22Rv1 (cell line): Measurements from ENCODE around the gene AMD1.
A peak's percentile ranks its signal among the peaks of the same experiment; 100 is the strongest.

ENCODE experiments used
- H3K27ac ChIP-seq: fragments of 450-650 bp; 2 replicates; pipeline ENCODE4 v1.5.1; 2017
- ZFX ChIP-seq: fragments of 450-650 bp; IDR thresholded peaks from 2 replicates; pipeline ENCODE4 v1.6.1; 2017; ENCODE audit warnings: antibody characterized with exemption, borderline replicate concordance
- TF ChIP-seq, protein P1 (sequence below): fragments of 450-650 bp; IDR thresholded peaks from 2 replicates; pipeline ENCODE4 v1.5.1; 2017; ENCODE audit warnings: mild to moderate bottlenecking

AMD1 gene

DNA sequence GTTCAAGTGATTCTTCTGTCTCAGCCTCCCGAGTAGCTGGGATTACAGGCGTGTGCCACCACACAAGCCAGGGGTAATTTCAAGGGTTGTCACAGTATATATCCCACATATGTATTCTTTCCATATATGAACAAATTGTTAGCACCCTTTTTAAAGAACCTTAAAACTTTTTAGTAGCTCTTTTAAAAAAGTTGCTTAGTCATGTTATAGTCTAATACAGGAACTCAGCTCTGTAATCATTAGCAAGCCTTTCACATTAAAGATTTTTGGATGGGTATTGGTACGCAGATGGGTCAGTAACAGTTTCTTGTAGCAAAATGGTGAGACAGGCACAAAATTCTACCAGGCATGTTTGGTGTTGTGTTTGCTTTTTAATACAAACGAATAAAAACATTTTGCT lies 10.9 kb downstream of the AMD1 start:
- H3K27ac ChIP-seq = peak overlapping the region; percentile 98
- TF ChIP-seq ZFX = no peak
- TF ChIP-seq, protein P1, sequence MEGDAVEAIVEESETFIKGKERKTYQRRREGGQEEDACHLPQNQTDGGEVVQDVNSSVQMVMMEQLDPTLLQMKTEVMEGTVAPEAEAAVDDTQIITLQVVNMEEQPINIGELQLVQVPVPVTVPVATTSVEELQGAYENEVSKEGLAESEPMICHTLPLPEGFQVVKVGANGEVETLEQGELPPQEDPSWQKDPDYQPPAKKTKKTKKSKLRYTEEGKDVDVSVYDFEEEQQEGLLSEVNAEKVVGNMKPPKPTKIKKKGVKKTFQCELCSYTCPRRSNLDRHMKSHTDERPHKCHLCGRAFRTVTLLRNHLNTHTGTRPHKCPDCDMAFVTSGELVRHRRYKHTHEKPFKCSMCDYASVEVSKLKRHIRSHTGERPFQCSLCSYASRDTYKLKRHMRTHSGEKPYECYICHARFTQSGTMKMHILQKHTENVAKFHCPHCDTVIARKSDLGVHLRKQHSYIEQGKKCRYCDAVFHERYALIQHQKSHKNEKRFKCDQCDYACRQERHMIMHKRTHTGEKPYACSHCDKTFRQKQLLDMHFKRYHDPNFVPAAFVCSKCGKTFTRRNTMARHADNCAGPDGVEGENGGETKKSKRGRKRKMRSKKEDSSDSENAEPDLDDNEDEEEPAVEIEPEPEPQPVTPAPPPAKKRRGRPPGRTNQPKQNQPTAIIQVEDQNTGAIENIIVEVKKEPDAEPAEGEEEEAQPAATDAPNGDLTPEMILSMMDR = no peak

DNA sequence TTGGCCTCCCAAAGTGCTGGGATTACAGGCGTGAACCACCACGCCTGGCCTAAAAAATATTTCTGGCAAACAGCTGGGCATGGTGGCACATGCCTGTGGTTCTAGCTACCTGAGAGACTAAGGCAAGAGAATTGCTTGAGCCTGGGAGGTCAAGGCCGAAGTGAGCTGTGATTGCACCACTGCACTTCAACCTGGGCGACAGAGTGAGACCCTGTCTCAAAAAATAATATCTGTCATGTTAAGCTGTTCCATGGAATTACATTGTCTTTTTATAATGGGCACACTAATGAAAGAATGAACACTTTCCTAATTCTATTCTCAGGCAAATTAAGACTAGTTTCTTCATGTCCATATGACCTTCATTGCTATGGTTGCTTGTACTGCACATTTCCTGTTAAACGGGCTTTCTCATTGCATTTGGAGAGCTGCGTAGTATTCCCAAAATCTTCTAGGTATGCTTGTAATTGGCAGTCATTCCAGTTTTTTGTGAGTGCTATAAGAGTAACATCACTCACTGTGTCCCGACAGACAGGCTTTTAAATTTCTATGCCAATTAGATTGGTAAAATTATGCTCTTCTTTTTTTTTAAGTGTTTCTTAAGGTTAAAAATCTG lies 12.1 kb downstream of the AMD1 start:
- TF ChIP-seq ZFX = no peak
- TF ChIP-seq, protein P1 = no peak
- peak overlapping the region; percentile 98 for H3K27ac ChIP-seq

DNA sequence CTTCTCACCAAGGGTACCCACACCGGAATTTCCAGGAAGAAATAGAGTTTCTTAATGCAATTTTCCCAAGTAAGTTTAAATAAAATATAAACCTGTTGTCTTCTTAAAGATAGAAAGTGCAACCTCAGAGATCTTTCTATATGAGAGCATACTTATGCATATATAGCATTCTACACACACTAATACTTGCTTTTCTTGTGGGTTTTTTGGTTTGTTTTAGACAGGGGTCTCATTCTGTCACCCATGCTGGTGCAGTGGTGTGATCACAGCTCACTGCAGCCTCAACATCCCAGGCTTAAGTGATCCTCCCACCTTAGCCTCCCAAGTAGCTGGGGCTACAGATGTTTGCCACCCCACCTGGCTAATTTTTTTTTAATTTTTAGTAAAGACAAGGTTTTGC lies 15.7 kb downstream of the AMD1 start:
- peak overlapping the region; percentile 98 for H3K27ac ChIP-seq
- TF ChIP-seq, protein P1 = no peak
- TF ChIP-seq ZFX = no peak

DNA sequence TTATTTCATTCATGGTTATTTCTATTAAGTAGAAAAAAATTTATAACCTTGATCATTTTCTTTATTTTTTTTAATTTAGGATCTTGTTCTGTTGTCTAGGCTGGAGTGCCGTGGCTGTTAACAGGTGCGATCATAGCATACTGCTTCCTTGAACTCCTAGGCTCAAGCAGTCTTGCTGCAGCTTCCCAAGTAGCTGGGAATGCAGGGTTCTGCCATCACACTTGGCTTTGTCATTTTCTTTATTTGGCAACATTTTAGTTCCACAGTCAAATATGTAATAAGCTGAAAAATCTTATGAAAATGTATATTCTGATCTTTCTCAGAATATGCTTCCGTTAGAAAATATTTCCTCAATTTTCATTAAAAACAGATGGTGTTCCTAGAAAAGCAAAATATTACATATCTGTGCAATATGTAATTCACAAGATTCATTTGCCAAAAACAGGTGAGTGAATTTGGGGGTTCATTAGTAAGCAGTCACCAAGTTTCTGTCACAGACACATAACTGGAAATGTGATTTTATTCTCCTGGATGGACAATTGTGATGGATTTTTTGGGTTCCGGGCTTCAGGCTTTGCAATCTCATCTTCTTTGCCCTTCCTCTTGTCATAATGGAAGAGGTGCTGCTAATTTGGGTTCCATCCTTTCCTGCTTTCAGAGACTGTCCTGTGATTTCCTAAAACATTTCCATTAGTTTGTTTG lies 21.5 kb downstream of the AMD1 start:
- H3K27ac ChIP-seq = peak overlapping the region; percentile 98
- TF ChIP-seq ZFX = no peak
- TF ChIP-seq, protein P1 = no peak

DNA sequence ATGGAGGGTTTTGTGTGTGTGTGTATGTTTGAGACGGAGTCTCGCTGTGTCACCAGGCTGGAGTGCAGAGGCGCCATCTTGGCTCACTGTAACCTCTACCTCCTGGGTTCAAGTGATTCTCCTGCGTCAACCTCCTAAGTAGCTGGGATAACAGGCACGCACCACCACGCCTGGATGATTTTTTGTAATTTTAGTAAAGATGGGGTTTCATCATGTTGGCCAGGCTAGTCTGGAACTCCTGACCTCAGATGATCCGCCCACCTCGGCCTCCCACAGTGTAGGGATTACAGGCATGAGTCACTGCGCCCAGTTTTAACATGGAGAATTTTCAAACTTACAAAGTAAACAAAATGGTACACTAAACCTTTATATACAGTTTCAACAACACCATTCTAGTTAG lies 22.8 kb downstream of the AMD1 start:
- TF ChIP-seq, protein P1 = no peak
- peak overlapping the region; percentile 98 for H3K27ac ChIP-seq

DNA sequence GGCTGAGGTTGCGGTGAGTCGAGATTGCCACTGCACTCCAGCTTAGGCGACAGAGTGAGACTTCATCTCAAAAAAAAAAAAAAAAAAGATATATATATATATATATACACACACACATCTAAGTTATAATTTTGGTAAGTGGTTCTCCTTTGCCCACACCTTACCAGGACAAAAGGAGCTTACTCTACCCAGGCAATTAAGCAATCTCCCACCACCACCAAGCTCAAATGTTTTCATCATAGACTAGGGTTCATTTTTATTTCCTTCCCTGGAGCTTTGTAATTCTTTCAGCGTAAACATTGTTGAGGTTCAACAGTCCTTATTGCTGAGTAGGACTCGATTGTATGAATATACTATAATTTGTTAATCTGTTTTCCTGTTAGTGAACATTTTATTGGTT lies 23.5 kb downstream of the AMD1 start:
- H3K27ac ChIP-seq = peak overlapping the region; percentile 98
- no peak for TF ChIP-seq ZFX
- TF ChIP-seq, protein P1 = no peak

DNA sequence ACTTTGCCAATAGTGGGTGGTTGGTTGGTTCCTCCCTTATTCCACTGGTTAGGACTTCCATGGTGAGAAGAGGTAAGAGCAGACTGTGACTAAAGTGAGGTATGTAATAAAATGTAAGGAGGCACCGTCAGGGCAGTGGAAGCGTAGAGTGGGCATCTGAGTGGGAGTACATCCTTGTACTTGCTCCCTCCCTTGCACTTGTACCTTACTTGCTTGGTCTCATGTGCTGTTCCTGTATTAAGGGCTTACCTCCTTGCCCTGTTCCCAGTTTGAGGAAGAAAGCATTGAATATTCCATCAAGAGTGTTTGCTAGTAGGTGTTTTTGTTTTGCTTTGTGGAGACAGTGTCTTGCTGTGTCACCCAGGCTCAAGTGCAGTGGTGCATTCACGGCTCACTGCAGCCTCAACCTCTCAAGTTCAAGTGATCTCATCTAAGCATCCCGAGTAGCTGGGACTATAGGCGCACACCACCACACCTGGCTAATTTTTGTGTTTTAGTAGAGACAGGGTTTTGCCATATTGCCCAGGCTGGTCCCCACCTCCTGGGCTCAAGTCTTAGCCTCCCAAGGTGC lies 25.5 kb downstream of the AMD1 start:
- TF ChIP-seq ZFX = no peak
- TF ChIP-seq, protein P1 = no peak
- H3K27ac ChIP-seq = peak overlapping the region; percentile 98

DNA sequence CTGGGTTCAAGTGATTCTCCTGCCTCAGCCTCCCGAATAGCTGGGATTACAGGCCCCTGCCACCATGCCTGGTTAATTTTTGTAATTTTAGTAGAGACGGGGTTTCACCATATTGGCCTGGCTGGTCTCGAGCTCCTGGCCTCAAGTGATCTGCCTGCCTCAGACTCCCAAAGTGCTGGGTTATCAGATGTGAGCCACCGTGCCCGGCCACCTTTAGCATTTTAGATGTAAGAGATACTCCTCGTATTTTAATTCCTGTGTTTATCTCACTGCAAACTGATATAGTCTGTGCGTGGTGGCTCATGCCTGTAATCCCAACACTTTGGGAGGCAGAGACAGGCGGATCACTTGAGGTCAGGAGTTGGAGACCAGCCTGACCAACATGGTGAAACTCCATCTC lies 27.0 kb downstream of the AMD1 start:
- peak overlapping the region; percentile 98 for H3K27ac ChIP-seq
